DMS79 treated with DMSO at 0.1 percent for 48 hours (cell line): ENCODE data around the gene PC.
"Not testable (repeated sequence)": the region's sequence is repeated elsewhere in the genome, so short reads cannot be mapped to it uniquely, and the experiment has no call there.

Experiments
- DNase-seq: peaks from one replicate; lab custom pipeline; 2025; lab: John Stamatoyannopoulos, UW

PC gene

GRCh38 chr11:66840317-66841091, 117.7 kb downstream of the PC start:
- no peak for DNase-seq

- DNase-seq = no peak
Measured at GRCh38 chr11:66835768-66836405, 122.3 kb downstream of the PC start.

DNA sequence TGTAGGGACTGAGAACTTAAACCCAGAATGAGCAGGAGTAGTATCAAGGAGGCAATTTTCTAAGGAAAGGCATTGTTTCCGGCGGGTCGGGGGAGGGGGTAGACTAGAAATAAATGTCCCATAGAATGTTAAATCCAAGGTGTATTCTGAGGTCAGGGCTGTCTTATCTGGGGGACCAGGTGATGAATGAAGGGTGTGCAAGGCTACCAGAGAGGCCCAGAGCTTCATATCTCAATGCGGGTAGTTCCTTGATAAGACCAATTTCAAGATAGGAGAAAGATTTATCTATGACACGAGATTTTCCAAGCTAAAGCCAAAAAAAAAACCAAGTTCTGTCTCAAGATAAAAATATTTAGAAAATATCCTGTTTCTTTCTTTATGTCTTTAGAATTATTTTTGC, 123.2 kb downstream of the PC start:
- no peak for DNase-seq

DNA sequence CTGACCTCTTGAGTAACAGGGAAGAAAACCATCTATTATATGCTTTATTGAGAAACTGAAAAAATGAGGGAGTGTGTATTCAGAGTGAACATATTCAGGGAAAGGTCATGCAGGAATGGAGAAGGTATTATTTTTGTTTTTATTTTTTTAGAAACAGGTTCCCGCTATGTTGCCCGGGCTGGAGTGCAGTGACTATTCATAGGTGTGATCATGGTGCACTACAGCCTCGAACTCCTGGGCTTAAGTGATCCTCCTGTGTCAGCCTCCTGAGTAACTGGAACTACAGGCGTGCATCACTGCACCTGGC, 123.7 kb downstream of the PC start:
- no peak for DNase-seq

GRCh38 chr11:66824573-66824972, 133.6 kb downstream of the PC start:
- not testable (repeated sequence) for DNase-seq

GRCh38 chr11:66823700-66824099, 134.5 kb downstream of the PC start:
- no peak for DNase-seq

GRCh38 chr11:66820901-66821300, 137.3 kb downstream of the PC start:
- DNase-seq = no peak

GRCh38 chr11:66820381-66820780, 137.8 kb downstream of the PC start:
- no peak for DNase-seq

DNA sequence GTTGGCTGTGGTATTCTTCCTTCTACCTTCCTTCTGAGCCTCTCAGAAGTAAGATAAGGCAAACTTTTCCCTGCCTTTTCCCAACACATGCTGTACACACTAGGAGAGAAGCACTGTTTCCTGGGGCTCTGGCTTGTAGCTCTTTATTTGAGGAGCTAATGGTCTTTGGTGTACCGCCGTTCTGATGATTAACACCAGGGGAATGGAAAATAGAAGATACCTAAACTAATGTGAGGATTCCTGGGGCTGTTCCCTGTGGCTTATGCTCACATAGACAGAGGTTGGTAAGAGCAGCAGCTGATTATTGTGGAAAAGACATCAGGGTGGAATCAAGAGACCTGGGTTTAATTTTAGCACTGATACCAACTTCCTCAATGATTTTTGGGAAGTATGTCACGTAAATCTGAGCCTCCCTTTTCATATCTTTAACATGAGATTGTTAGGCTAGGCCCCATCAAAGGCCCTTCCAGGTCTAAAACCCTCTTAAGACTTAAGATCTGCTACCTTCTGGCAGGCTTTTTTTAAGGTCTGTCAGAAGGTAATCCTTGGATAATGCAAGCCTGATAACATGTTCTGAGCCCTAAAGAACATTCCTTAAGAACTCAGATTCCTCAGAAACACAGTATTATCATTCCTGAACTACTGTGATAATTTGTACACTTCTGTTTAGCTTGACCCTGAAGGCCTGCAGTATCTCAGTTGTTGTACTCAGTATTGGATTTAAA, 139.8 kb downstream of the PC start:
- DNase-seq = no peak

GRCh38 chr11:66815646-66816045, 142.5 kb downstream of the PC start:
- DNase-seq = no peak

GRCh38 chr11:66814678-66815077, 143.5 kb downstream of the PC start:
- DNase-seq = no peak

GRCh38 chr11:66810576-66811185, 147.5 kb downstream of the PC start:
- DNase-seq = no peak

- DNase-seq = no peak
Measured at GRCh38 chr11:66809592-66809991, 148.6 kb downstream of the PC start.

- no peak for DNase-seq
Measured at GRCh38 chr11:66800720-66801428, 157.3 kb downstream of the PC start.

GRCh38 chr11:66799815-66800214, 158.4 kb downstream of the PC start:
- not testable (repeated sequence) for DNase-seq
